GM12865 (cell line): Measurements from ENCODE around the gene HSD3B7.

Experiments
- DNase-seq: peaks from one replicate; pipeline ENCODE4 v3.0.0; 2010; ENCODE audit warnings: low read depth
- H3K4me3 ChIP-seq: 2 replicates; pipeline ENCODE4 v1.5.1; 2011; ENCODE audit warnings: mild to moderate bottlenecking, low read depth, low read length, control low read depth
- CTCF ChIP-seq: IDR thresholded peaks from 2 replicates; pipeline ENCODE4 v1.5.1; 2011; ENCODE audit warnings: low read length, control low read depth, low read depth, inconsistent platforms; ENCODE audit not compliant: insufficient read depth; ENCODE audit errors: missing control alignments

The HSD3B7 gene

GRCh38 chr16:31002862-31003341, 17.9 kb downstream of the HSD3B7 start:
- no peak for DNase-seq
- TF ChIP-seq CTCF = no peak
- no peak overlapping the region for H3K4me3 ChIP-seq

- H3K4me3 ChIP-seq = no peak overlapping the region
- no peak for DNase-seq
- TF ChIP-seq CTCF = no peak
Observed at GRCh38 chr16:31003744-31004143, 18.7 kb downstream of the HSD3B7 start.

- no peak for TF ChIP-seq CTCF
- no peak overlapping the region for H3K4me3 ChIP-seq
- no peak for DNase-seq
Observed at GRCh38 chr16:31004658-31005057, 19.7 kb downstream of the HSD3B7 start.

GRCh38 chr16:31005350-31006085, 20.5 kb downstream of the HSD3B7 start:
- no peak for DNase-seq
- H3K4me3 ChIP-seq = no peak overlapping the region
- no peak for TF ChIP-seq CTCF

GRCh38 chr16:31006086-31006385, 21.0 kb downstream of the HSD3B7 start:
- TF ChIP-seq CTCF = no peak

GRCh38 chr16:31006589-31006988, 21.6 kb downstream of the HSD3B7 start:
- no peak for TF ChIP-seq CTCF
- H3K4me3 ChIP-seq = no peak overlapping the region
- DNase-seq = no peak

More at GRCh38 chr16:31006086-31006385, 21.0 kb downstream of the HSD3B7 start:
- no peak overlapping the region for H3K4me3 ChIP-seq
- DNase-seq = no peak

- no peak for DNase-seq
- no peak overlapping the region for H3K4me3 ChIP-seq
- TF ChIP-seq CTCF = no peak
Observed at GRCh38 chr16:31007684-31008083, 22.7 kb downstream of the HSD3B7 start.
